OCI-LY3 (cell line): ENCODE data around the gene XKR7.

Experiments used
- CTCF ChIP-seq: fragments of 200-600, 300-600 bp; sonication (generic); IDR thresholded peaks from 2 replicates; pipeline ENCODE4 v1.5.1; 2014; ENCODE audit warnings: antibody characterized with exemption, low read length, low read depth
- EZH2phosphoT487 ChIP-seq: fragments of 200-600 bp; shearing (Covaris generic); IDR thresholded peaks from 2 replicates; pipeline ENCODE4 v1.6.1; 2018; ENCODE audit warnings: antibody characterized with exemption, mixed run types, low read depth

DNA sequence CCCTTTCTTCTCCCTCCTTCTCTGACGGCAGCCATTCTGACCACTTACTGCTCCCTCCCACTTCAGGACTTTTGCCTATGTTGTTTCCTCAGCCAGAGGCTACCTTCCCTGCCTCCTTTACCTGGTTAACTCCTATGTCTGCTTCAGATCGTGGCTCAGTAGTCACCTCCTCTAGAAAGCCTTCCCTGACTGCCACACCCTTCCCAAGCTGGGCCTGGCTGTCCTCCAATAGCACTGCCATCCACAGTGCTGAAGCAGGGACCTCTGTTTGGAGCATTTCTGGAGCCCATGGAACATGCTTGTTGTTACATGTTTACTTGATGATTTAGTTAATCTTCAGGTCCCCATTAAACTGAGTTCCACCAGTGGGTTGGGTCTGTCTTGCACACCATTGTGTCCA lies 13.8 kb downstream of the XKR7 start:
- TF ChIP-seq CTCF (no peak), EZH2phosphoT487 (no peak)
